IMR-90 (cell line): ENCODE data around the gene MISP3. TPM values are rescaled to one million over a fixed set of nuclear protein-coding genes. Genes with fewer than 3 reads are reported as not detected.

ENCODE experiments used
- ATAC-seq: fragments of 200-7000 bp; cut with Tn5 transposase; 2 replicates; pipeline ENCODE4 v1.9.1; 2020; ENCODE audit warnings: low read depth, mild to moderate bottlenecking, moderate library complexity
- BruUV-seq: library from RNA; stranded (reverse); fragments of 400-500 nt; replicated peaks from 2 replicates; lab custom pipeline; 2021; lab: Mats Ljungman, UMichigan
- CTCF ChIA-PET: fragments of 300-600 bp; formaldehyde crosslinking; extraction: SDS; loops from one replicate; lab custom pipeline; 2021; ENCODE audit warnings: antibody characterized with exemption; lab: Yijun Ruan, JAX
- POLR2A ChIA-PET: fragments of 300-600 bp; sonication (Branson Sonifier 250); formaldehyde crosslinking; loops from one replicate; lab custom pipeline; 2022; ENCODE audit warnings: antibody characterized with exemption; ENCODE audit not compliant: unreplicated experiment; lab: Charles Lee
- DNase-seq: peaks from one replicate; pipeline ENCODE4 v3.0.0; 2013
- H2AFZ ChIP-seq: replicated peaks from 2 replicates; pipeline ENCODE3; 2013; ENCODE audit warnings: low read length, mild to moderate bottlenecking; ENCODE audit not compliant: poor library complexity
- H2AK5ac ChIP-seq: 2 replicates; pipeline ENCODE4 v1.6.1; 2013; ENCODE audit warnings: low read depth, low read length, inconsistent platforms
- H2AK9ac ChIP-seq: replicated peaks from 2 replicates; pipeline ENCODE3; 2013; ENCODE audit warnings: mild to moderate bottlenecking, low read depth, low read length, moderate library complexity; ENCODE audit not compliant: poor library complexity
- H2BK120ac ChIP-seq: 2 replicates; pipeline ENCODE4 v1.6.1; 2013; ENCODE audit warnings: low read depth, low read length, inconsistent platforms
- H2BK15ac ChIP-seq: 3 replicates; pipeline ENCODE4 v1.6.1; 2013; ENCODE audit warnings: low read depth, low read length, inconsistent platforms
- H2BK20ac ChIP-seq: 2 replicates; pipeline ENCODE4 v1.6.1; 2013; ENCODE audit warnings: low read depth, mild to moderate bottlenecking, inconsistent platforms, low read length, moderate library complexity
- H2BK5ac ChIP-seq: 2 replicates; pipeline ENCODE4 v1.6.1; 2013; ENCODE audit warnings: mild to moderate bottlenecking, low read depth, low read length, inconsistent platforms; ENCODE audit not compliant: poor library complexity, severe bottlenecking
- H3K14ac ChIP-seq: replicated peaks from 2 replicates; pipeline ENCODE4 v1.6.1; 2013; ENCODE audit warnings: low read depth, low read length, inconsistent platforms
- H3K18ac ChIP-seq: 2 replicates; pipeline ENCODE4 v1.6.1; 2013; ENCODE audit warnings: low read depth, low read length, control low read depth
- H3K23ac ChIP-seq: 2 replicates; pipeline ENCODE4 v1.6.1; 2013; ENCODE audit warnings: low read depth, low read length, inconsistent platforms
- H3K27ac ChIP-seq: 2 replicates; pipeline ENCODE4 v1.5.1; 2013; ENCODE audit warnings: mild to moderate bottlenecking, control low read depth, low read length; ENCODE audit not compliant: insufficient read depth
- H3K27me3 ChIP-seq: 2 replicates; pipeline ENCODE4 v1.6.1; 2013; ENCODE audit warnings: low read length; ENCODE audit not compliant: control insufficient read depth, insufficient read depth
- H3K36me3 ChIP-seq: 2 replicates; pipeline ENCODE4 v1.6.1; 2013; ENCODE audit warnings: low read length, mixed read lengths; ENCODE audit not compliant: control insufficient read depth, insufficient read depth
- H3K4ac ChIP-seq: 2 replicates; pipeline ENCODE4 v1.6.1; 2013; ENCODE audit warnings: low read depth, low read length, inconsistent platforms
- H3K4me1 ChIP-seq: 2 replicates; pipeline ENCODE4 v1.6.1; 2013; ENCODE audit warnings: low read length, mixed read lengths; ENCODE audit not compliant: control insufficient read depth, insufficient read depth
- H3K4me2 ChIP-seq: 2 replicates; pipeline ENCODE4 v1.6.1; 2013; ENCODE audit warnings: low read depth, mild to moderate bottlenecking, control low read depth, low read length, moderate library complexity
- H3K4me3 ChIP-seq: 2 replicates; pipeline ENCODE4 v1.5.1; 2013; ENCODE audit warnings: low read depth, mild to moderate bottlenecking, control low read depth, low read length, moderate library complexity; ENCODE audit not compliant: insufficient read depth
- H3K56ac ChIP-seq: 2 replicates; pipeline ENCODE4 v1.6.1; 2013; ENCODE audit warnings: low read length, inconsistent platforms; ENCODE audit not compliant: insufficient read depth; ENCODE audit errors: extremely low read depth
- H3K79me1 ChIP-seq, 2 experiments: 2 replicates each; pipeline ENCODE4 v1.6.1; 2013; ENCODE audit warnings: low read length in 2 of 2, inconsistent platforms in 1 of 2, low read depth in 1 of 2
- H3K9ac ChIP-seq: 2 replicates; pipeline ENCODE4 v1.6.1; 2013; ENCODE audit warnings: low read depth, low read length, control low read depth
- H3K9me1 ChIP-seq: 2 replicates; pipeline ENCODE4 v1.6.1; 2013; ENCODE audit warnings: low read length, inconsistent platforms; ENCODE audit not compliant: insufficient read depth
- H3K9me3 ChIP-seq: 2 replicates; pipeline ENCODE4 v1.6.1; 2013; ENCODE audit warnings: low read length; ENCODE audit not compliant: control insufficient read depth, insufficient read depth
- H4K20me1 ChIP-seq: 2 replicates; pipeline ENCODE4 v1.6.1; 2013; ENCODE audit warnings: low read length, inconsistent platforms; ENCODE audit not compliant: insufficient read depth
- H4K5ac ChIP-seq: 2 replicates; pipeline ENCODE4 v1.6.1; 2013; ENCODE audit warnings: mild to moderate bottlenecking, low read depth, low read length, control low read depth
- H4K8ac ChIP-seq, 2 experiments: 2 replicates each; pipeline ENCODE4 v1.6.1; 2013; ENCODE audit warnings: low read depth in 2 of 2, low read length in 2 of 2, control low read depth in 1 of 2, inconsistent platforms in 1 of 2
- H4K91ac ChIP-seq: 2 replicates; pipeline ENCODE4 v1.6.1; 2013; ENCODE audit warnings: low read depth, low read length, inconsistent platforms; ENCODE audit not compliant: insufficient read depth
- BHLHE40 ChIP-seq: fragments of 150-350 bp; IDR thresholded peaks from 2 replicates; pipeline ENCODE4 v1.6.1; 2016; ENCODE audit warnings: mild to moderate bottlenecking, low read depth, low read length
- CEBPB ChIP-seq: IDR thresholded peaks from 2 replicates; pipeline ENCODE4 v1.6.1; 2012; ENCODE audit warnings: low read depth, low read length, improper control_type of control experiment
- CHD1 ChIP-seq: IDR thresholded peaks from 2 replicates; pipeline ENCODE4 v1.6.1; 2012; ENCODE audit warnings: low read depth, low read length, improper control_type of control experiment
- ELK1 ChIP-seq: fragments of 150-350 bp; IDR thresholded peaks from 2 replicates; pipeline ENCODE4 v1.6.1; 2016; ENCODE audit warnings: low read depth, mild to moderate bottlenecking, low read length, moderate library complexity, borderline replicate concordance
- FOS ChIP-seq: fragments of 150-350 bp; IDR thresholded peaks from 2 replicates; pipeline ENCODE4 v1.6.1; 2016; ENCODE audit warnings: low read depth, low read length
- MAFK ChIP-seq: IDR thresholded peaks from 2 replicates; pipeline ENCODE4 v1.6.1; 2012; ENCODE audit warnings: low read depth, low read length, improper control_type of control experiment
- MAZ ChIP-seq: IDR thresholded peaks from 2 replicates; pipeline ENCODE4 v1.6.1; 2012; ENCODE audit warnings: low read depth, mild to moderate bottlenecking, low read length, improper control_type of control experiment, moderate library complexity, borderline replicate concordance
- MXI1 ChIP-seq: IDR thresholded peaks from 2 replicates; pipeline ENCODE4 v1.6.1; 2012; ENCODE audit warnings: low read depth, mild to moderate bottlenecking, low read length, moderate library complexity, borderline replicate concordance
- NFE2L2 ChIP-seq: fragments of 150-350 bp; IDR thresholded peaks from 2 replicates; pipeline ENCODE4 v1.6.1; 2016; ENCODE audit warnings: low read depth, mild to moderate bottlenecking, low read length
- POLR2A ChIP-seq: IDR thresholded peaks from 2 replicates; pipeline ENCODE4 v1.6.1; 2012; ENCODE audit warnings: mild to moderate bottlenecking, low read depth, low read length
- RAD21 ChIP-seq: IDR thresholded peaks from 2 replicates; pipeline ENCODE4 v1.6.1; 2012; ENCODE audit warnings: low read length, improper control_type of control experiment
- RCOR1 ChIP-seq: IDR thresholded peaks from 2 replicates; pipeline ENCODE4 v1.6.1; 2012; ENCODE audit warnings: mild to moderate bottlenecking, low read length, improper control_type of control experiment; ENCODE audit not compliant: insufficient replicate concordance
- RFX5 ChIP-seq: IDR thresholded peaks from 2 replicates; pipeline ENCODE4 v1.8.0; 2012; ENCODE audit warnings: low read depth, mild to moderate bottlenecking, low read length, moderate library complexity
- SMC3 ChIP-seq: fragments of 150-350 bp; IDR thresholded peaks from 2 replicates; pipeline ENCODE4 v1.6.1; 2016; ENCODE audit warnings: low read depth, mild to moderate bottlenecking, antibody characterized with exemption, low read length, moderate library complexity
- WGBS, 2 experiments: methylation state at CpG; one replicate each; pipeline versions ENCODE4 v1.1.5 to v1.1.7; 2013; ENCODE audit warnings: missing lambda C conversion rate in 2 of 2; ENCODE audit not compliant: insufficient read length in 1 of 2; ENCODE audit errors: extremely low coverage in 2 of 2; 5-methylcytosine and 5-hydroxymethylcytosine counted together
- dilution Hi-C: fragments of 300-500 bp; cut with HindIII; formaldehyde crosslinking; loops from one replicate; pipeline ENCODE4 v1.14.3; 2018; ENCODE audit warnings: low sequenced_read_pairs; ENCODE audit not compliant: unreplicated experiment
- in situ Hi-C: fragments of 300-500 bp; cut with MboI; formaldehyde crosslinking; loops from 3 replicates; pipeline ENCODE4 v1.14.3; 2019; ENCODE audit warnings: low sequenced_read_pairs, inconsistent platforms, mixed read lengths
- intact Hi-C: fragments of 100-400 bp; cut with micrococcal nuclease; formaldehyde crosslinking; loops from 2 replicates; pipeline ENCODE4 v1.10.0; 2022
- polyA plus RNA-seq, 3 experiments: library from polyadenylated mRNA; depleted of rRNA; stranded (reverse); fragments of >200 nt; gene quantifications; 2 replicates each; pipeline ENCODE4 v1.2.3, GENCODE V29; 2012; ENCODE audit warnings: low replicate concordance in 1 of 3
- total RNA-seq: library from RNA; depleted of rRNA; stranded (reverse); fragments of >200 nt; gene quantifications from 2 replicates; pipeline ENCODE4 v1.2.3, GENCODE V29; 2012
- TF ChIP-seq, protein P1 (sequence below): conservative IDR thresholded peaks from 2 replicates; pipeline ENCODE4 v1.5.1; 2012; ENCODE audit warnings: mild to moderate bottlenecking, low read depth, low read length, improper control_type of control experiment
- TF ChIP-seq, protein P2 (sequence below): fragments of 150-350 bp; IDR thresholded peaks from 2 replicates; pipeline ENCODE4 v1.6.1; 2017; ENCODE audit warnings: mild to moderate bottlenecking, antibody characterized with exemption, low read length, low read depth

MISP3 gene
- total and polyA plus RNA-seq, 2 of the 4 experiments (the other 2 are of a cell fraction) = under 0.01 to 0.68 TPM

- POLR2A ChIA-PET = no interaction called here
- no peak overlapping the region for H4K8ac ChIP-seq
- in situ Hi-C loops = no loop called here
These were observed 10.1 kb upstream of the MISP3 start for GRCh38 chr19:14062558-14062855.

More at GRCh38 chr19:14062558-14062855, 10.1 kb upstream of the MISP3 start:
- no peak overlapping the region for H3K9ac ChIP-seq
- intact Hi-C loops (no loop called here), dilution Hi-C loops (no loop called here)
- H3K27me3 ChIP-seq = peaks cover 27% of the 10 kb centered on the region
- H2BK120ac ChIP-seq = no peak overlapping the region
- BruUV-seq = no TSS peak
- H3K4me3 ChIP-seq = no peak overlapping the region
- H3K36me3 ChIP-seq = no peaks in the 10 kb centered on the region
- no peak overlapping the region for H4K91ac ChIP-seq
- no peak overlapping the region for H4K5ac ChIP-seq
- TF ChIP-seq CEBPB (no peak), BHLHE40 (no peak), NFE2L2 (no peak), MAZ (no peak), CHD1 (no peak), MAFK (no peak), FOS (no peak), POLR2A (no peak), SMC3 (no peak), MXI1 (no peak), ELK1 (no peak), RCOR1 (no peak), RFX5 (no peak), RAD21 (no peak)
- TF ChIP-seq, protein P1, sequence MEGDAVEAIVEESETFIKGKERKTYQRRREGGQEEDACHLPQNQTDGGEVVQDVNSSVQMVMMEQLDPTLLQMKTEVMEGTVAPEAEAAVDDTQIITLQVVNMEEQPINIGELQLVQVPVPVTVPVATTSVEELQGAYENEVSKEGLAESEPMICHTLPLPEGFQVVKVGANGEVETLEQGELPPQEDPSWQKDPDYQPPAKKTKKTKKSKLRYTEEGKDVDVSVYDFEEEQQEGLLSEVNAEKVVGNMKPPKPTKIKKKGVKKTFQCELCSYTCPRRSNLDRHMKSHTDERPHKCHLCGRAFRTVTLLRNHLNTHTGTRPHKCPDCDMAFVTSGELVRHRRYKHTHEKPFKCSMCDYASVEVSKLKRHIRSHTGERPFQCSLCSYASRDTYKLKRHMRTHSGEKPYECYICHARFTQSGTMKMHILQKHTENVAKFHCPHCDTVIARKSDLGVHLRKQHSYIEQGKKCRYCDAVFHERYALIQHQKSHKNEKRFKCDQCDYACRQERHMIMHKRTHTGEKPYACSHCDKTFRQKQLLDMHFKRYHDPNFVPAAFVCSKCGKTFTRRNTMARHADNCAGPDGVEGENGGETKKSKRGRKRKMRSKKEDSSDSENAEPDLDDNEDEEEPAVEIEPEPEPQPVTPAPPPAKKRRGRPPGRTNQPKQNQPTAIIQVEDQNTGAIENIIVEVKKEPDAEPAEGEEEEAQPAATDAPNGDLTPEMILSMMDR = no peak
- TF ChIP-seq, protein P2, sequence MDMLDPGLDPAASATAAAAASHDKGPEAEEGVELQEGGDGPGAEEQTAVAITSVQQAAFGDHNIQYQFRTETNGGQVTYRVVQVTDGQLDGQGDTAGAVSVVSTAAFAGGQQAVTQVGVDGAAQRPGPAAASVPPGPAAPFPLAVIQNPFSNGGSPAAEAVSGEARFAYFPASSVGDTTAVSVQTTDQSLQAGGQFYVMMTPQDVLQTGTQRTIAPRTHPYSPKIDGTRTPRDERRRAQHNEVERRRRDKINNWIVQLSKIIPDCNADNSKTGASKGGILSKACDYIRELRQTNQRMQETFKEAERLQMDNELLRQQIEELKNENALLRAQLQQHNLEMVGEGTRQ = no peak
- CTCF ChIA-PET = no interaction called here
- H2AFZ ChIP-seq = no peak overlapping the region
- no peak overlapping the region for H2BK20ac ChIP-seq
- no peak for ATAC-seq
- H3K18ac ChIP-seq = no peak overlapping the region
- H3K4me2 ChIP-seq = no peak overlapping the region
- peaks cover 1% of the 10 kb centered on the region; the same call in 1 of the 2 replicates for H3K4me1 ChIP-seq
- 100% methylated on average over 1 of the region's 5 CpGs; no CpG with 5 or more reads in 1 of the 2 experiments for WGBS, 2 experiments
- no peaks in the 10 kb centered on the region for H3K9me1 ChIP-seq
- no peak overlapping the region for H2AK9ac ChIP-seq
- H3K56ac ChIP-seq = no peak overlapping the region
- no peak overlapping the region for H2BK5ac ChIP-seq
- no peaks in the 10 kb centered on the region for H3K79me1 ChIP-seq
- no peak overlapping the region for H3K27ac ChIP-seq
- H3K9me3 ChIP-seq = no peaks in the 10 kb centered on the region
- H2AK5ac ChIP-seq = no peak overlapping the region
- no peak overlapping the region for H3K4ac ChIP-seq
- no peak overlapping the region for H3K14ac ChIP-seq
- no peaks in the 10 kb centered on the region for H4K20me1 ChIP-seq
- no peak for DNase-seq
- no peak overlapping the region for H3K23ac ChIP-seq
- no peak overlapping the region for H2BK15ac ChIP-seq
